ENCODE data around the gene STK11. TPM values are rescaled to one million over a fixed set of nuclear protein-coding genes. Genes with fewer than 3 reads are reported as not detected.
A peak's percentile ranks its signal among the peaks of the same experiment; 100 is the strongest.

STK11 gene
- total RNA-seq, 1 donor, result 94.1 TPM

DNA sequence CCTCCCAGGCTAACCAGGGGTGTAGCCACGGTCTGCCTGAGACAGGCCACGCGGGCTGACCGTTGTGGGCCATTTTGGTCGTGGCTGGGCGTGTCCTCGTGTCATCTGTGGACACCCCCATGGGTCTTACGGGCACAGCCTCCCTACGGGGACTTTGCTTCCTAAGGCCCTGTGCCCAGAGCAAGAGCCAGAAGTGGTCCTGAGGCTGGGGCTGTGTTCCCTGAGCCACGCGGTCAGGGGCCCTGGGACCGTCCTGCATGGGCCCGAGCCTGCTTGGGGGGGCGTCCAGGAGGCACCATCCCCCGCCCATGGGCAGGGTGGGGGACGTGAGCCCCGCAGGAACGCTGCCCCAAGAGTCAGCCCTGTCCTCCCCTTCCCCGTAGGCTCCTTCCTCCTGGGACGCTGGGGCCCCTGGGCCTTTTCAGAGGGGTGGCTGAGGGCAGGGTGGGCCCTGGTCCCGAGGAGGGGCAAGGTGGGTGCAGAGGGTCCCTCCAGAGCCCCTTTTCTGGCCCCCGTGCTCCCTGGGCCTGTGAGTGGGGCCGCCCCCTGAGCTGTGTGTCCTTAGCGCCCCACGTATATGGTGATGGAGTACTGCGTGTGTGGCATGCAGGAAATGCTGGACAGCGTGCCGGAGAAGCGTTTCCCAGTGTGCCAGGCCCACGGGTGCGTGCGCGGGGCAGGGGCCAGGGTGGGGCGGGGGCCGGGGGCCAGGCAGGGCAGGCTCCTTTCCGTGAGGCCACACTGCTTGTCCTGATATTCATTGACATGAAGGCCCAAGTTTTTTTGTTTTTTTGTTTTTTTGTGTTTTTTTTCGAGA, 13.4 kb downstream of the STK11 start:
- H3K4me3 ChIP-seq (ENCODE audit: low read depth, low read length), result no peak overlapping the region
- TF ChIP-seq, protein P1, sequence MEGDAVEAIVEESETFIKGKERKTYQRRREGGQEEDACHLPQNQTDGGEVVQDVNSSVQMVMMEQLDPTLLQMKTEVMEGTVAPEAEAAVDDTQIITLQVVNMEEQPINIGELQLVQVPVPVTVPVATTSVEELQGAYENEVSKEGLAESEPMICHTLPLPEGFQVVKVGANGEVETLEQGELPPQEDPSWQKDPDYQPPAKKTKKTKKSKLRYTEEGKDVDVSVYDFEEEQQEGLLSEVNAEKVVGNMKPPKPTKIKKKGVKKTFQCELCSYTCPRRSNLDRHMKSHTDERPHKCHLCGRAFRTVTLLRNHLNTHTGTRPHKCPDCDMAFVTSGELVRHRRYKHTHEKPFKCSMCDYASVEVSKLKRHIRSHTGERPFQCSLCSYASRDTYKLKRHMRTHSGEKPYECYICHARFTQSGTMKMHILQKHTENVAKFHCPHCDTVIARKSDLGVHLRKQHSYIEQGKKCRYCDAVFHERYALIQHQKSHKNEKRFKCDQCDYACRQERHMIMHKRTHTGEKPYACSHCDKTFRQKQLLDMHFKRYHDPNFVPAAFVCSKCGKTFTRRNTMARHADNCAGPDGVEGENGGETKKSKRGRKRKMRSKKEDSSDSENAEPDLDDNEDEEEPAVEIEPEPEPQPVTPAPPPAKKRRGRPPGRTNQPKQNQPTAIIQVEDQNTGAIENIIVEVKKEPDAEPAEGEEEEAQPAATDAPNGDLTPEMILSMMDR (IDR thresholded peaks at IDR 0.05; ENCODE audit: insufficient read depth, low read depth, low read length), result no peak
- DNase-seq (ENCODE audit: low read depth), result no peak

DNA sequence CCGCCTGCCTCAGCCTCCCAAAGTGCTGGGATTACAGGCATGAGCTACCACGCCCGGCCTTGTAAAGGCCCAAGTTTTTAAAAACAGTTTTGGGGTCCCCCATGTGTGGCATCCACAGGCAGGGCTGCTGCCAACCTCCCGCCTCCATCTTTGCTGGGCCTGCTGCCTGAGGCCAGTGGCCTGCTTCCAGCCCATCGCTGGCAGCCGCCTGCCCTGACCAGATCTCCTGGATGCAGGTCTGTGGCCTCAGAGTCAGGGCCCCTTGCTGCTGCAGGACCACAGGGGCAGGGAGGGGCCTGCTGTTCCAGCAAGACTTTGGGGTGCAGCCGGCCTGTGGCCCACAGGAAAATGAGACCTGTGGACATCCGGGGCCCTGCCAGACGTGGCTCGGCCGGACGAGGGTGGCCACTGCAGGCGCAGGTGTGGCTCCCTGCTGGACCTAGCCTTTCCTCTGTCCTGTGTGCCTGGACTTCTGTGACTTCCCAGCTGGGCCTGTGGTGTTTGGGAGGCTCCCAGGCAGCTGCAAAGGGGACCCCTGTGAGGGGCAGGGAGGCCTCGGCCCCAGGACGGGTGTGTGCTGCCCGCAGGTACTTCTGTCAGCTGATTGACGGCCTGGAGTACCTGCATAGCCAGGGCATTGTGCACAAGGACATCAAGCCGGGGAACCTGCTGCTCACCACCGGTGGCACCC, 14.4 kb downstream of the STK11 start:
- TF ChIP-seq, protein P1 (IDR thresholded peaks at IDR 0.05; ENCODE audit: insufficient read depth, low read depth, low read length), result no peak
- H3K4me3 ChIP-seq (ENCODE audit: low read depth, low read length), result no peak overlapping the region
- DNase-seq (ENCODE audit: low read depth), result no peak

DNA sequence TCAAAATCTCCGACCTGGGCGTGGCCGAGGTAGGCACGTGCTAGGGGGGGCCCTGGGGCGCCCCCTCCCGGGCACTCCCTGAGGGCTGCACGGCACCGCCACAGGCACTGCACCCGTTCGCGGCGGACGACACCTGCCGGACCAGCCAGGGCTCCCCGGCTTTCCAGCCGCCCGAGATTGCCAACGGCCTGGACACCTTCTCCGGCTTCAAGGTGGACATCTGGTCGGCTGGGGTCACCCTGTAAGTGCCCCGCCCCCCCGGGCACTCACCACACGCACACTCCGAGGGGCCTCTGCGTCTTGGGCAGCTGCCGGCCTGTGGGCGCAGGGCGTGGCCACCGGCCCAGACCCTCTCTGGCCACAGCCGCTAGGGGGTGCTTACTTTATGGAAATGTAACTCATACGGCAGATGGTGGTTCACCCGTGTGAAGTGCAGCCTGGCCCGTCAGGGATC, 14.9 kb downstream of the STK11 start:
- DNase-seq (ENCODE audit: low read depth), result no peak
- TF ChIP-seq, protein P1 (IDR thresholded peaks at IDR 0.05; ENCODE audit: insufficient read depth, low read depth, low read length), result no peak
- H3K4me3 ChIP-seq (ENCODE audit: low read depth, low read length), result no peak overlapping the region

DNA sequence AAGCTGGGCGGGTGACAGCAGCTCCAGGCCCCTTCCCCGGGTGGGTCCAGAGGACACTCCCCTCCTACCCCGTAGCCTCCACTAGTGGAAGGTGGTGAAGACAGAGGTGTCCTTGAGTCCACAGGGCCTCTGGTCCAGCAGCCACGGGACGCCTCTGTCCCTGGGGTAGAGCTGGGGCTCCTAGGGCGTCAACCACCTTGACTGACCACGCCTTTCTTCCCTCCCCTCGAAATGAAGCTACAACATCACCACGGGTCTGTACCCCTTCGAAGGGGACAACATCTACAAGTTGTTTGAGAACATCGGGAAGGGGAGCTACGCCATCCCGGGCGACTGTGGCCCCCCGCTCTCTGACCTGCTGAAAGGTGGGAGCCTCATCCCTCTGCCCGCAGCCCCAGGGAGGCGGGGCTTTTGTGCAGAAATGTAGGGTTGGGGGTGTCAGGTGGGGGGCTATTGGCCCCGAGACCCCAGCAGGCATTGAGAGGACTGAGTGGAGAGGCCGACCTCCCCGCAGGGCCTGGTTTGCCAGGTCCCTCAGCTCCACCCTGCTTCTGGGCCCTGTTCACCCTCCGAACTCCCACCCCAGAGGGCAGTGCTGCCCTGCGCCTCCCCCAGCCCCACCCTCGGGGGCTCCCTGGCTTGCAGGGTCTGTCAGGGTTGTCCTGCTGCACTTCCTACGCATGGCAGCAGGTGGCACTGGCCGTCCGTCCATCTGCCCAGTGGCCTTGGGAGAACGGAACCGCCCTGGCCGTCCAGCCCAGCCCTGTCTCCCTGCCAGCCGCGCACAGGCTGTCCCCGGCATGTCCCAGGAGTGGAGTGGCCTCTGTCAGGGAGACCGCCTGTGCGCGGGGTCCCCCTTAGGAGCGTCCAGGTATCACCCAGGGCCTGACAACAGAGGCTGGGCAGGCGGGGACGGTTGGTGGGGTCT, 15.7 kb downstream of the STK11 start:
- TF ChIP-seq, protein P1 (IDR thresholded peaks at IDR 0.05; ENCODE audit: insufficient read depth, low read depth, low read length), result peak; percentile 68
- no peak overlapping the region for H3K4me3 ChIP-seq (ENCODE audit: low read depth, low read length)
- DNase-seq (ENCODE audit: low read depth), result peak; percentile 61

DNA sequence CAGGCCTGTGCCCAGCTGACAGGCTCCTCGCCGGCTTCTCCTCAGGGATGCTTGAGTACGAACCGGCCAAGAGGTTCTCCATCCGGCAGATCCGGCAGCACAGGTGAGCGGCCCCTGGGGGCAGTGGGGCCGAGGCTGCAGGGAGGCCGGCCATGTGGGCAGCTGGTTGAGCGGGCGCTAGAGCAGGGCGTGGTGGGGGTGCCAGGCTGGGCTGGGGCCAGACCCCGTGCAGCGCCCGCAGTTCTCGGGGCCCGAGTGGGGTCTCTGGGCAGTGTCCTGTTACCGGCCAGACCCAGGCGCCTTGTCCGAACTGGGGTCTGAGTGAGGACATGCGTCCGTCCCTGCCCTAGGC, 16.3 kb downstream of the STK11 start:
- H3K4me3 ChIP-seq (ENCODE audit: low read depth, low read length), result no peak overlapping the region
- DNase-seq (ENCODE audit: low read depth), result no peak
- TF ChIP-seq, protein P1 (IDR thresholded peaks at IDR 0.05; ENCODE audit: insufficient read depth, low read depth, low read length), result no peak

DNA sequence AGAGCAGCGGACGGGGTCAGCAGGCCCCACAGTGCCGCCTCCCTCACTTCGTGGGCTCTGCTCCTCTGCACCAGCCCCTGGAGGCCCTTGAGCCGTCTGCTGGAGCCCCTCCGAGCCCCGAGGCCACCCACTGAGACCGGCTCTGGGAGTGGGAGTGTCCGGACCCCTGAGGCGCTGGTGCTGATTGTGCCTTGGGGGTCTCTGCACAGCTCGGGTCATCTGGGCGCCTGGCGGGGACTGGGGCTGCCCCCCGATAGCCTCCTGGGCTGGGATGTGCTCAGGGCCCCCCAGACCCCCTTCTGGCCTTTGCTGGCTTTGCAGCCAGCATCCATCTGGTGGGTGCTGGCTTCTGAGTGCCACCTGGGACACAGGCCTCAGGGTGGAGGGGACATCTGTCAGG, 16.8 kb downstream of the STK11 start:
- DNase-seq (ENCODE audit: low read depth), result no peak
- no peak overlapping the region for H3K4me3 ChIP-seq (ENCODE audit: low read depth, low read length)
- TF ChIP-seq, protein P1 (IDR thresholded peaks at IDR 0.05; ENCODE audit: insufficient read depth, low read depth, low read length), result no peak
